ENCODE measurements around the gene WBP1. TPM values are rescaled to one million over a fixed set of nuclear protein-coding genes. Genes with fewer than 3 reads are reported as not detected.
A peak's percentile ranks its signal among the peaks of the same experiment; 100 is the strongest.
"Not testable (repeated sequence)": the region's sequence is repeated elsewhere in the genome, so short reads cannot be mapped to it uniquely, and the experiment has no call there.

WBP1 gene
- 44.3 TPM for total RNA-seq
- long read RNA-seq, transcript WBP1-201 (4 exons, 1,294 nt) = major isoform, 10 of 14 reads
- long read RNA-seq, partial matches to known transcripts = 0 of 14 reads
- long read RNA-seq, other reads (novel, unspliced or antisense) = 3 of 14 reads

DNA sequence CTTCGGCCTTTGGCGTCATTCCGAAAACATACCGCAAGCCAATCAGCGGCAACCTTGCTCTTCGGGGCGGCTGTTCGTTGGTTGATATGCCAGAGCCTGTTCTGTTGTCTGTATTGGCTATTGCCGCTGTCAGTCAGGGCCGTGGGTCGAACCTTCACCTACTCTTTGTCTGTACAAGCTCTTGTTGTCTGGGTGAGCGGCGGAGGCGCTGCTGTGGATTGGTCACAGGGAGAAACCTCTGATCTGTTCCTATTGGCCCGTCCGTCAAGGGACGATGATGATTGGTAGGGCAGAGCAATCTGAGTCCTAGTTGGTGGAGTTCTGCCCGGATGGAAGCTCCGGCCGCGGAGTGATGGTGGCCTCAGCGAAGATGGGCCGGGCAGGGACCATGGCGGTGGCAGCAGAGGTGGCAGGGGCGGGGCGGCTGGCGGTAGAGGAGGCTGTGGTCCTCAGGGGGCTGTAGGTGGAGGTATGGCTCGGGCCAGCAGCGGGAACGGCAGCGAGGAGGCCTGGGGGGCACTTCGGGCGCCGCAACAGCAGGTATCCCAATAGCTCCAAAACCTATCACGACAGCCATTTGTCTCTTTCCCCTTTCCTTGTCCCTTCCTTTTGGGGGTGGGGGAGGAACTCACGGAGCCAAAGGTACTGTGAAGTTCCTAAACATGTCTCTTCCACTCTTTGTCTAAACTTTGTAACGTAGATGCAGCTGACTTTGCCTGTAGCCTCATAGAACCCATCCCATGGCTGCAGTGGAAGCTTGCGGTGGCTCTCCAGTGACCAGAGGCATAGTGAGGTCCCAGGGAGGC lies at the start of gene WBP1:
Gene WBP1 (plus strand): TSS at position 307 of the 806 bp plus-strand sequence. CDS start 165 bp downstream, at position 472.
- ATAC-seq = peak; percentile 95
- DNase-seq (ENCODE audit: missing footprints) = peak; percentile 100
- intact Hi-C loops (cut with DNase I) = no loop called here

DNA sequence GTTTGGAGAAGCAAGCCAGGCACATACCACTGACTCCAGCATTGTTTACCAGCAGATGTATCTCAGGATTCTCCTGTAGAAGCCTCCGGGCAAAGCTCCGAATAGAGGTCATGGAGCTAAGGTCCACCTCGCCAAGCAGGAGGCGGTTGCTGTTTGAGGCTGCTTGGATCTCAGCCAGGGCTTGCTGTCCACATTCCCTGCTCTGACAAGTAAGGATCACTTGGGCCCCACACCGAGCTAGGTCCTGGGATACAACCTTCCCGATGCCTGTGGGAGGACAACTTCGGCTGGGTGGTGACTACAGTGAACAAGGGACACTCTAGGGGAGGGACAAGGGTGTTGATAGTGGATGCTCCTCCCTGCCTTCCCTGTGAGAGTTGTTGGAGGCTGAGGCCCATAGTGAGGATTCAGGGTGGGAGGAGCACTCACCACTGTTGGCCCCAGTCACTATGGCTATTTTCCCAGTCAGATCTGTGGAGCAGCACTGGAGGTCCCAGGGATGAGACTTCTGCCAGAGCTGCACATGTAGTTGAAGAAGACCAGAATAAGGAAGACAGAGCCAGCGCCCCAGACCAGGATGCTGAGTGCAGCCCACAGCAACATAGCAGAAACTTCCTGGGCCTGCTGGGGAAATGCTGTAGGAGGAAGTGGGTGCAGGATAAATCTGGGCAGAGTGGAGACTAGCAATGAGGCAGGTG lies 45.1 kb upstream of the WBP1 start:
- intact Hi-C loops (cut with DNase I) = loop anchor here (10.0 kb wide), 1 partner anchor 588 kb away; the partner anchor contains the start of gene STAMBP
- ATAC-seq (peak; percentile 37), DNase-seq (ENCODE audit: missing footprints) (no peak)

DNA sequence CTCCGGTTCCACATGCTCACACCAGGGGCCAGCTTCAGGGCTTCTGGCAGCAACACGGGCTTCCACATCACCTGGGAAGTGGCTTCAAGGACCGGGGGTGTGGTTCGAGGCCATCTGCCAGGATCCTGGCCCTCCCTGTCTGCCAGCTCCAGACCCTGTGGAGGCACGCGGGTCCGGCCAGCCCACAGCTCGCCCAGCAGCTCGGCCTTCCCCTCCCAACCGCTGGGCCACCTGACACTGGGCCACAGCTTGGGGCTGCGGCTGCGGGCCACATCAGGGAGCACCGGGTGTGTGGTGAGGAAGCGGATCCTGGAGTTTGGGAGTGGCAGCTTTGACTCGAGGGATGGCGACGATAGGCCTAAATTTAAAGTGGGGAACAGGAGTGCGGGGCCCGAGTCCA lies 43.8 kb upstream of the WBP1 start:
- no peak for DNase-seq (ENCODE audit: missing footprints)
- intact Hi-C loops (cut with DNase I) = loop anchor here (10.0 kb wide), 1 partner anchor 590 kb away; the partner anchor contains the start of gene STAMBP
- ATAC-seq = no peak

DNA sequence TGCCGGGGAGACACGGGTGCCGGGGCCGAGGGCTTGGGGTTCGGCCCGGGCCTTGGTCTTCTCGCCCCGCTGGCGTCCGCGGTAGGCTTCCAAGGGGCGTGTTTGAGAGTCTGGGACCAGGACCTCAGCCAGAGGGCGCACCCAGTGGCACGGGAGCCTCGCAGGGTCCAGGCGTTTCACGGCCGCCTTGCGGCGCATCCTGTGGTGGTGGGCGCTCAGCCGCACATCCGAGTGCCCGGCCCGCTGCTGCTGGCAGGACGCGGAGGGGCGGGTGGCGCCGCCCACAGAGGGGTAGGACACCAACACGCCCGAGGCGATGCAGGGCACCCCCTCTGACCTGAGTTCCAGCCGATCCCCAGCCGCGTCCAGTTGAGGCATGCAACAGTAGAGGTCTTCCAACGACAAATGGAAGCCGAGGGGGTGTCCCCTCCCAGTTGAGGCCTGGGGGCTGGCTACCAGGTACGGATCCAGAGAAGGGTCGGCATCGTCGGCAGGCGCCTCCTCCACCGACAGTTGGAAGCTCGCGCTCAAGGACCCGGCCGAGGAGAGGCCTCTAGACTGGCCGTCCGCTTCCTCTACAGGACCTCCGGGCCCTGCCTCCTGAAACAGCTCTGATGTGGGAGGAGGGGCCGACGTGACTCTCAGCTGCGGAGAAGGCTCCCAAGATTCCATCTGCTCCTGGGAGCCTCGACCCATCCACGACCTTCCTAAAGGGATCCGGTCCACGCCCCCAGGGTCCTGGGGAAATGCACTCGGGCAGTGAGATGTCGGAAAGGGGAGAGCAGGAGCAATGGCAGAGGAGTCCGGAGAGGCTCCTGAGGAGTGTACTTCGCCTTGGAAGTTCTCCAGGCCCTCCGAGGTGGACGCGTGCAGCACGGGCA lies 43.1 kb upstream of the WBP1 start:
- intact Hi-C loops (cut with DNase I) = loop anchor here (10.0 kb wide), 1 partner anchor 590 kb away; the partner anchor contains the start of gene STAMBP
- DNase-seq (ENCODE audit: missing footprints) = peak; percentile 89
- peak; percentile 81 for ATAC-seq

DNA sequence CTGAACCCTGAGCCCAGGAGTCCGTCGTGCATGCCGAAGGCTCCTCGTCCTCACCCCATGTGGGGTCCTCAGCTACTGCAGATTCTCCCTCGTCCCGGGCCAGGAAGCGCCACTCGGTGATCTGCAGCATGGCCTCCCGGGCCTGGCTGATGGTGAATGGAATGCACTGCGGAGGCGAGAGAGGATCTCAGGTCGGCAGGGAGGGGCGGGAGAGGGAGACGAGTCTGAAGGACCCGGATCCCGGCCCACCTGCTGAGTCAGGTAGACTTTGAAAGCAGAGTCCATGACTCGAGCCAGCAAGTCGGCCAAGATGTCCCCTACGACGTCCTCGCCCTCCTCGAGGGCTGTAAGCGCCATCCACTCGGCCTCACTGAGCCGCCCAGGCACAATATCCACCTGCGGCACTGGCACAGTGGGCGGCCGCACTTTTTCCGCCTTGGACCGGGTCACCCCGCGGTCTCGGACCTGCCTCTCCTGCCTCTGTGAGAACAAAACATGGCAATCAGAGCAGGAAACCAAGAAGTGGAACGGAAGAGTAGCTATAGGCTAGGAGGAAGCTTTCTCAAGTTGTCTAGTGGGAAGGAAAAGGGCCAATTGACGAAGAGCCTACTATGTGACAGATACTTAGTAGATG lies 42.4 kb upstream of the WBP1 start:
- DNase-seq (ENCODE audit: missing footprints) (no peak), ATAC-seq (no peak)
- intact Hi-C loops (cut with DNase I) = loop anchor here (10.0 kb wide), 1 partner anchor 591 kb away; the partner anchor contains the start of gene STAMBP

- DNase-seq (ENCODE audit: missing footprints) (no peak), ATAC-seq (no peak)
- intact Hi-C loops (cut with DNase I) = loop anchor here (10.0 kb wide), 1 partner anchor 592 kb away; the partner anchor contains the start of gene STAMBP
Observed at GRCh38 chr2:74416778-74417177, 41.5 kb upstream of the WBP1 start.

- intact Hi-C loops (cut with DNase I) = loop anchor here (10.0 kb wide), 1 partner anchor 592 kb away; the partner anchor contains the start of gene STAMBP
- ATAC-seq = no peak
Observed at GRCh38 chr2:74417197-74417596, 41.0 kb upstream of the WBP1 start.

DNA sequence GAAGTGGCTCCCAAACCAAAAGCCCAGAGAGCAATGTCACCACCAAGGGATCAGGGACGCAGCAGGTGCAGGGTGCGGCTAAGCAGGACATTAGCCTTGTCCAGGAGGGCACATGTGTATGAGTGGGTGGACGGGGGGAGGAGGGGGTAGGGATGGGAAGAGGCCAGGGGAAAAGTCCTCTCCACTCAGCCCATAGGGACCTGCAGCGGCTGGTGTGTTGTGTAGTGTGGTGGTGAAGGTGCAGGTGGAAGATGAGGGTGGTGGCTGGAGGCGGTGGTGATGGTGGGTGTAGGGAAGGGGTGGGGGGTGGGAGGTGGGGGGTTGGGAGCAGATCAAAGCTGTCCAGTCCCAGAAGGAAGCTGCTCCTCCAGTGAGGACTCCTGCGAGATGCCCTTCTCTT lies 40.5 kb upstream of the WBP1 start:
- no peak for DNase-seq (ENCODE audit: missing footprints)
- no peak for ATAC-seq
- intact Hi-C loops (cut with DNase I) = loop anchor here (10.0 kb wide), 1 partner anchor 593 kb away; the partner anchor contains the start of gene STAMBP

More at GRCh38 chr2:74417197-74417596, 41.0 kb upstream of the WBP1 start:
- DNase-seq (ENCODE audit: missing footprints) = no peak

GRCh38 chr2:74418312-74418711 lies 39.9 kb upstream of the WBP1 start:
- DNase-seq (ENCODE audit: missing footprints) (peak; percentile 86), ATAC-seq (no peak)
- intact Hi-C loops (cut with DNase I) = loop anchor here (10.0 kb wide), 1 partner anchor 594 kb away; the partner anchor contains the start of gene STAMBP

- intact Hi-C loops (cut with DNase I) = loop anchor here (10.0 kb wide), 1 partner anchor 595 kb away; the partner anchor contains the start of gene STAMBP
- no peak for ATAC-seq
- no peak for DNase-seq (ENCODE audit: missing footprints)
Observed at GRCh38 chr2:74419345-74419744, 38.9 kb upstream of the WBP1 start.

DNA sequence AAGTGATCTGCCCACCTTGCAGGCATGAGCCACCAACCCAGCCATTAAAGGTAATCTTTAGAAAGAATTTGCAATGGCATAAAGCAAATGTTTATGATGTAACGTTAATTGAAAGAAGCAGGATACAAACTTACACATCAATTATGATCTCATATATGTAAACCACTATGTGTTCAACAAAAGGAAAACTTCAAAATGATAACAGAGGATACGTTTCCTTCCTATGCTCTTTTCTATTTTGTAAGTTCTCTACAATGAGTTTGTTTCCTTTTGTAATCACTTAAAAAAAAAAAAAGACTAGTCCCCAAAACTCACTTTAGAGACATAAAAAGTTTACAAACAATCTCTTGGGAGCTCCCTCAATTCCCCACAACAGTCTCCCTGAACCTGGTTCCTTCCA lies 38.2 kb upstream of the WBP1 start:
- intact Hi-C loops (cut with DNase I) = no loop called here
- ATAC-seq (no peak), DNase-seq (ENCODE audit: missing footprints) (no peak)

DNA sequence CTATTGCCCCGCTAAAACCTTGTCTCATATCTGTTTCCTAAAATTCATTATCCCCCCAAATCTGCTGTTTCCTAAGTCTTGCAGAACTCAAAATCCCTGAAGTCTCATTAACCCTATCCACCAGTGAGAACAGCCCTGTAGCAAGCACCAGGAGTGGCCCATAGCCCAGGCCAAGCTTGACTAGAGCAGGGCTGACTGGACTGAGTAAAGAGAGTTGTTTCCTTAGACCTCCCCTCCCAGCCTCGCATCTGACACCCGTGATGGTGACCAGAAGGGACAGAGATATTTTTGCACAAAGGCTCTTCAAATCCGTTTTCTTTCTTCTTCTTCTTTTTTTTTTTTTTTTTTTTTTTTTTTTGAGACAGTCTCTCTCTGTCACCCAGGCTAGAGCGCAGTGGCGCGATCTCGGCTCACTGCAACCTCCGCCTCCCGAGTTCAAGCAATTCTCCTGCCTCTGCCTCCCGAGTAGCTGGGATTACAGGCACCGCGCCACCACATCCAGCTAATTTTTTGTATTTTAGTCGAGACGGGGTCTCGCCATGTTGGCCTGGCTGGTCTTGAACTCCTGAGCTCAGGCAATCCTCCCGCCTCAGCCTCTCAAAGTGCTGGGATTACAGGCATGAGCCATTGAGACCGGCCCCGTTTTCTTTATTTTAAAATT lies 37.7 kb upstream of the WBP1 start:
- ATAC-seq; DNase-seq (ENCODE audit: missing footprints); intact Hi-C loops (cut with DNase I): not testable (repeated sequence)

DNA sequence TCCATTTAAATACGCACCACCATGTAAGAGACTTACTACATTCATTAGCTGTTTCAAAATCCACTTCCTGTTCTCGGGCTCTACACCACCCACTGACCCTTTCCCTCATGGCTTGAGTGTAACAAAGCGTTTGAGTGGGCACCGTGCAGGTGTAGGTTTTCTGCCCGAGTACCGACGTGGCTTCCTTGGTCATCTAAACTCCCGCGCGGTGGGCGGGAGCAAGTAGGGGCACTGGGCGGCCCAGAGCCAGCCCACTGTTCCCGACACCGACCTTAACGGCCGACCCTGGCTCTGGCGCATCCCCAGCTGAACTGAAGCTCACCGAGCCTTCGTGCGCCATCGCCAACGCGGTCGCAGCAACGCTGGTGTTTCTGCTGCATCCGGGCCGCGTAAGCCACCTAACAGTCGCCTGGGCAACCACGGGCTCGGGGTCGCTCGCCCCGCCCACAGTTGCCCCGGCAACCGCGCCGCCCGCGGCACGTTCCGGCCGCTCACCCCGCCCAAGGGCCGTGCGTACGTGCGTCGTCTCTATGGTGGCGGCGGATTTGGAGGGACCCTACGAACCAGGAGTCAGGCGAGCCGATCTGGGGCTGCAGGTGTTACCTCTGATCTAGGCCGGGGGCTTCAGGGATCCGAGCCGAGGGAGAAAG lies 36.9 kb upstream of the WBP1 start, which contains the start of the genes C2orf81 and WDR54:
Gene C2orf81 (minus strand): TSS at position 399 of the 650 bp plus-strand sequence. CDS start 59 bp downstream, at position 340.
Gene WDR54 (plus strand): TSS at position 510 of the 650 bp plus-strand sequence. CDS start 424 bp downstream, outside the sequence.
- intact Hi-C loops (cut with DNase I) = no loop called here
- ATAC-seq = peak; percentile 92
- peak; percentile 93 for DNase-seq (ENCODE audit: missing footprints)

- DNase-seq (ENCODE audit: missing footprints) (no peak), ATAC-seq (no peak)
- intact Hi-C loops (cut with DNase I) = no loop called here
Observed at GRCh38 chr2:74423231-74424095, 34.8 kb upstream of the WBP1 start.

DNA sequence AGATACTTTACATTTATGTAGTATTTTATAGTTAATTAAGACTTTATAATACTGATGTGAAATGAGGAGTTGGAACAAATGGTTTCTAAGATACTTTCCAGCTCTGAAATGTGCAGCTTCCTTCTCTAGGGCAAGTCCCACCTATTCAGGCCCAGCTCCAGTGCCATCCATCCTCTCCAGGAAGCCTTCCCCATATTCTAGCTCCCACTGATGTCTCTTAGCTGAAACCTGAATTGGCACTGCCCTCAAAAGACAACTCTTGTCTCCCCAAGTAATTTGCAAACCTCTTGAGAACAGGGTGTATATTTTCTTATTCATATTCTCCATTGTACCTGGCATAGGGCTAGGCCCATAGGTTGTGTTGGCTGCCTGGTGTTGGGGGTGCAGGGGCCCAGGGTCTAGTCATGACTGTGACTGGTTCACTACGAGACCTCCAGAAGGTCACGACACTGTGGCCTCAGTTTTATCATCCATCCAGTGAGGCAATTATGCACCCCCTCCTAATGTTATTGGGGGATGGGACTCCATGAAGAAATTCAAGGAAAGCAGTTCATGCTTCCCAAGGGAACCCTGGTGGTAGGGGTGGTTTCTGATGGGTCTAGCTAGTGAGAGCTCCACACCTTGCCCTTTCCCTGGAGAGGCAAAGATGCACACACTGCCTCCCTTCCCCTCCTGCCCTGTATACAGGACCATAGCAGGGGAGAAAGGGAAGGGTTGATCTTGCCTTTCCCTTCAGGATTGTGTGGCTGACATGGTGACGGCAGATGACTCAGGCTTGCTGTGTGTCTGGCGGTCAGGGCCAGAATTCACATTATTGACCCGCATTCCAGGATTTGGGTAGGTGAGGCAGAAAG lies 33.9 kb upstream of the WBP1 start:
- DNase-seq (ENCODE audit: missing footprints) = no peak
- no peak for ATAC-seq
- intact Hi-C loops (cut with DNase I) = no loop called here

Data from Right ventricle myocardium inferior (tissue), 1 donor.